H1 (cell line): Measurements from ENCODE around the gene PRKN. TPM values are rescaled to one million over a fixed set of nuclear protein-coding genes. Genes with fewer than 3 reads are reported as not detected.

Experiments
- CTBP2 ChIP-seq: IDR thresholded peaks from 2 replicates; pipeline ENCODE4 v1.7.0; 2011; ENCODE audit warnings: borderline replicate concordance, mild to moderate bottlenecking, moderate library complexity, mixed read lengths, low read length; ENCODE audit not compliant: insufficient read depth, insufficient read length
- HDAC2 ChIP-seq, 2 experiments: fragments of 300-600 bp in 1 of 2; sonication (generic) in 1 of 2; IDR thresholded peaks; 2 replicates each; pipeline ENCODE4 v1.6.1; 2011 to 2012; ENCODE audit warnings: low read depth in 2 of 2, low read length in 2 of 2, mild to moderate bottlenecking in 2 of 2, moderate library complexity in 2 of 2, borderline replicate concordance in 1 of 2, inconsistent platforms in 1 of 2
- POU5F1 ChIP-seq: IDR thresholded peaks from 2 replicates; pipeline ENCODE4 v1.6.1; 2011; ENCODE audit warnings: low read depth, mild to moderate bottlenecking, low read length, moderate library complexity
- RXRA ChIP-seq: IDR thresholded peaks from 2 replicates; pipeline ENCODE4 v1.6.1; 2011; ENCODE audit warnings: low read depth, mild to moderate bottlenecking, low read length, moderate library complexity; ENCODE audit not compliant: insufficient read depth
- SP1 ChIP-seq: IDR thresholded peaks from 2 replicates; pipeline ENCODE4 v1.6.1; 2011; ENCODE audit warnings: low read depth, low read length
- TAF1 ChIP-seq: IDR thresholded peaks from 2 replicates; pipeline ENCODE4 v1.6.1; 2011; ENCODE audit warnings: mild to moderate bottlenecking, low read depth, low read length
- TCF12 ChIP-seq: IDR thresholded peaks from 2 replicates; pipeline ENCODE4 v1.6.1; 2011; ENCODE audit warnings: low read depth, mild to moderate bottlenecking, low read length
- polyA plus RNA-seq, 7 experiments: library from polyadenylated mRNA; depleted of rRNA in 3 of 7; stranded (reverse) in 5 of 7; unstranded in 2 of 7; fragments of >200 nt in 5 of 7; fragments of 200-250 nt in 2 of 7; gene quantifications; 1 replicate in 5 of 7; 2 replicates in 1 of 7; 4 replicates in 1 of 7; pipeline versions ENCODE4 v1.2.1 to v1.2.3, GENCODE V29; 2011 to 2013; ENCODE audit warnings: missing spikeins in 2 of 7, mixed read lengths in 2 of 7
- total RNA-seq: library from RNA; stranded (reverse); fragmentation: NEBNext Ultra II Directional; extraction: Animal tissue kit (Norgen Biotek cat#: 25700); gene quantifications from 2 replicates; pipeline ENCODE4 v1.2.1, GENCODE V29; 2021
- TF ChIP-seq, protein P1 (sequence below), 3 experiments: IDR thresholded peaks; 1 replicate in 2 of 3; 2 replicates in 1 of 3; pipeline versions ENCODE4 v1.5.1 to v1.6.1; 2011; ENCODE audit warnings: low read length in 3 of 3, mild to moderate bottlenecking in 3 of 3, inconsistent platforms in 2 of 3, low read depth in 1 of 3, moderate library complexity in 1 of 3; ENCODE audit not compliant: insufficient read depth in 1 of 3; ENCODE audit errors: control extremely low read depth in 1 of 3

The PRKN gene
- total and polyA plus RNA-seq, 2 of the 8 experiments (the other 6 are each of a cell fraction or from before 2014, with no cell fraction given): 0.13 to 0.29 TPM

DNA sequence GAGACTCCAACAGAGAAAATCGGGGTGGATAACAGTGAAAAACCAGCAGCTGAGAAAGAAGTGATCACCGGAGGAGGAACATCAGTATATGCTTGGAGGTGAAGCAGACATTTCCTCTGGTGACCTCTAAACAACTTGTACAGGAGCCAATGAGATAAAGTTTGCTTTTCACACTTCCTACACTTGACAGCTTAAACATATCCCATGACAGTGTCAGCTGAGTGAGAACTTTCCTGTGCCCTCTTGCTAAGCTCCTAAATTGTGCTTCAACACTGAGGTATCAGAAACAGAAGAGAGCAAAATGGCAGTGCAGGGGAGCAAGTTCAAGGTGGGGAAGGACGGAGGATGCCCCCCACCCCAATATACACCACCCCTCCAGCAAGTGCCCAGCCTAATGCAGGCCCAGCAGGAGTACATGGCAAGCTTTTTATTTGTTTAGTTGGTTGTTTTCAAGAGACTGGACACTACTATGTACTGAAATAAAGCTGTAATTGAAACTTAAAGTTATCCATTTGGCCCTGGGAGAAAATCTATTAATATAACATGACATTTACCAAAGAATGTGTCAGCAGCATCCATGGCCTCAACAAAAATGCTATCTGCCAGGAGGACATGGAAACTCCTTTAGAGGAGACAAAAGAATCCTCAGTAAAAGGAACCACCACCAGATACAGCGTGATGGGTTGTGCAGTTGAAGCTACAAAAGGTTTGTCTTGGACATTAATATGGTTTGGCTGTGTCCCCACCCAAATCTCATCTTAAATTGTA is 540.2 kb downstream of the PRKN start (continued):
- TF ChIP-seq, protein P1, sequence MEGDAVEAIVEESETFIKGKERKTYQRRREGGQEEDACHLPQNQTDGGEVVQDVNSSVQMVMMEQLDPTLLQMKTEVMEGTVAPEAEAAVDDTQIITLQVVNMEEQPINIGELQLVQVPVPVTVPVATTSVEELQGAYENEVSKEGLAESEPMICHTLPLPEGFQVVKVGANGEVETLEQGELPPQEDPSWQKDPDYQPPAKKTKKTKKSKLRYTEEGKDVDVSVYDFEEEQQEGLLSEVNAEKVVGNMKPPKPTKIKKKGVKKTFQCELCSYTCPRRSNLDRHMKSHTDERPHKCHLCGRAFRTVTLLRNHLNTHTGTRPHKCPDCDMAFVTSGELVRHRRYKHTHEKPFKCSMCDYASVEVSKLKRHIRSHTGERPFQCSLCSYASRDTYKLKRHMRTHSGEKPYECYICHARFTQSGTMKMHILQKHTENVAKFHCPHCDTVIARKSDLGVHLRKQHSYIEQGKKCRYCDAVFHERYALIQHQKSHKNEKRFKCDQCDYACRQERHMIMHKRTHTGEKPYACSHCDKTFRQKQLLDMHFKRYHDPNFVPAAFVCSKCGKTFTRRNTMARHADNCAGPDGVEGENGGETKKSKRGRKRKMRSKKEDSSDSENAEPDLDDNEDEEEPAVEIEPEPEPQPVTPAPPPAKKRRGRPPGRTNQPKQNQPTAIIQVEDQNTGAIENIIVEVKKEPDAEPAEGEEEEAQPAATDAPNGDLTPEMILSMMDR (IDR thresholded peaks at IDR 0.05; ENCODE audit: control extremely low read depth in 1 of 3, insufficient read depth in 1 of 3, low read depth in 1 of 3, low read length in 3 of 3): no peak
- TF ChIP-seq POU5F1: no peak
- no peak for TF ChIP-seq HDAC2 (IDR thresholded peaks at IDR 0.05; ENCODE audit: borderline replicate concordance in 1 of 2, low read depth in 2 of 2, low read length in 2 of 2)
- no peak for TF ChIP-seq RXRA
- no peak for TF ChIP-seq TAF1
- no peak for TF ChIP-seq CTBP2
- no peak for TF ChIP-seq SP1
- TF ChIP-seq TCF12: no peak
